ENCODE measurements around the gene WBP1.
"Not testable (repeated sequence)": the region's sequence is repeated elsewhere in the genome, so short reads cannot be mapped to it uniquely, and the experiment has no call there.

The WBP1 gene

DNA sequence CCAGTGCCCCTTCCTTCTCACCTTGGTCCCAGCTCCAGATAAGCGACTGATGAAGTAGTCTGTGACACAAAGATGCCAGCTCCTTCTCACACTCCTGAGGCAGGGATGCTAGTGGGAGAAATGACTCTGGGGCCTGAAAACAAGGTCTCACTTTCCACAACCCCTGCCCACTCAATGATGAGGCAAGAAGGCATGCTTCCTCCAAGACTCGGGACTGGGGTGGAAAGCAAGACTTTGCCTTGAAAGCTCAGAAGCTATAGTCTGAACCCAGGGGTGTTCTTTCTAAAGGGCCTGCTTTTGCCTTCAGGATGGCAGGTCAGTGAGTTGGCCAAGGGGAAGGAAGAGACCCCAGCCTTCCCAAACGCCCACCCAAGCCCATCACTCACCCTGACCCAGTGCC lies 23.2 kb downstream of the WBP1 start:
- TF ChIP-seq, protein P1, sequence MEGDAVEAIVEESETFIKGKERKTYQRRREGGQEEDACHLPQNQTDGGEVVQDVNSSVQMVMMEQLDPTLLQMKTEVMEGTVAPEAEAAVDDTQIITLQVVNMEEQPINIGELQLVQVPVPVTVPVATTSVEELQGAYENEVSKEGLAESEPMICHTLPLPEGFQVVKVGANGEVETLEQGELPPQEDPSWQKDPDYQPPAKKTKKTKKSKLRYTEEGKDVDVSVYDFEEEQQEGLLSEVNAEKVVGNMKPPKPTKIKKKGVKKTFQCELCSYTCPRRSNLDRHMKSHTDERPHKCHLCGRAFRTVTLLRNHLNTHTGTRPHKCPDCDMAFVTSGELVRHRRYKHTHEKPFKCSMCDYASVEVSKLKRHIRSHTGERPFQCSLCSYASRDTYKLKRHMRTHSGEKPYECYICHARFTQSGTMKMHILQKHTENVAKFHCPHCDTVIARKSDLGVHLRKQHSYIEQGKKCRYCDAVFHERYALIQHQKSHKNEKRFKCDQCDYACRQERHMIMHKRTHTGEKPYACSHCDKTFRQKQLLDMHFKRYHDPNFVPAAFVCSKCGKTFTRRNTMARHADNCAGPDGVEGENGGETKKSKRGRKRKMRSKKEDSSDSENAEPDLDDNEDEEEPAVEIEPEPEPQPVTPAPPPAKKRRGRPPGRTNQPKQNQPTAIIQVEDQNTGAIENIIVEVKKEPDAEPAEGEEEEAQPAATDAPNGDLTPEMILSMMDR (IDR thresholded peaks at IDR 0.05; ENCODE audit: insufficient read depth, low read depth, low read length, missing control alignments) = no peak
- peak overlapping the region; percentile 97 for H3K4me3 ChIP-seq (ENCODE audit: low read length)
- no peak for DNase-seq (ENCODE audit: low read depth)

DNA sequence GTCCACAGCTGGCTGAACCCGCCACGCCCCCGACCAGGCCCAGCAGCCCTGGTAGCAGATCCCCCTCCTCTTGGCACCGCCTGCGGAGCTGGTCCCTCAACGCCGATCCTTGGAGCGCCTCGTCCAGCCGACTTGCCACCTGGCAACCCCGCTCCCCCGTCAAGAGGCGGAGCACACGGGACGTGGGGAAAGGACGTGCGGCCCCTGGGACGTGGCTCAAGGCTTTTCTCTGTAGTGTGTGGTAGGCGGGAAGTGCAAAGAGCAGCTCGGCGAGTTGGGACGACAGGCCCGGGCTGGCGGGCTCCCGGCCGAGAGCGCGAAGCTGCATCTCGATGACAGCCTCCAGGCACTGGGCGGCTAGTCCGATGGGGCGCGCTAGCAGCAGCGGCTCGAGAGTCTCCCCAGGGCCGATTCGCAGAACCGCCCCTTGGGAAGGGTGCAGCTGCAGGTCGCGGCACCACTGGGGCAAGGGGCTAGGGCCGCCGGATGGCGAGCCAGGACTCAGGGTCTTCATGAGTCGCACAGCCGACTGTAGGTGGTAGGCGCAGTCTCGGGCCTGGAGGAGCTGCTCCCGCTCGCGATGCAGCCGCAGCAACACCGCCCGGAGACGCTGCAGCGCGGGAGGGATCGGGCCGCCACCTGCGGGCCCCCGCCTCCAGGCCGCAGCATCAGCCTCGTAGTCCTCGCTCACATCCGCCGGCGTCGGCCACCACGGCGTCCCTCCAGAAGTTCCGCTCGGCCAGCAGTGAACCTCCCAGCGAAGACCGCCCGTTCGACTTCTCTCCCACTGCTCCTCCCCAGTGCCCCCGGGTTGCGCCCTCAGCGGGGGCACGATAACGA lies 23.9 kb downstream of the WBP1 start:
- TF ChIP-seq, protein P1 (IDR thresholded peaks at IDR 0.05; ENCODE audit: insufficient read depth, low read depth, low read length, missing control alignments) = no peak
- peak; percentile 39 for DNase-seq (ENCODE audit: low read depth)
- H3K4me3 ChIP-seq (ENCODE audit: low read length) = peak overlapping the region; percentile 97

DNA sequence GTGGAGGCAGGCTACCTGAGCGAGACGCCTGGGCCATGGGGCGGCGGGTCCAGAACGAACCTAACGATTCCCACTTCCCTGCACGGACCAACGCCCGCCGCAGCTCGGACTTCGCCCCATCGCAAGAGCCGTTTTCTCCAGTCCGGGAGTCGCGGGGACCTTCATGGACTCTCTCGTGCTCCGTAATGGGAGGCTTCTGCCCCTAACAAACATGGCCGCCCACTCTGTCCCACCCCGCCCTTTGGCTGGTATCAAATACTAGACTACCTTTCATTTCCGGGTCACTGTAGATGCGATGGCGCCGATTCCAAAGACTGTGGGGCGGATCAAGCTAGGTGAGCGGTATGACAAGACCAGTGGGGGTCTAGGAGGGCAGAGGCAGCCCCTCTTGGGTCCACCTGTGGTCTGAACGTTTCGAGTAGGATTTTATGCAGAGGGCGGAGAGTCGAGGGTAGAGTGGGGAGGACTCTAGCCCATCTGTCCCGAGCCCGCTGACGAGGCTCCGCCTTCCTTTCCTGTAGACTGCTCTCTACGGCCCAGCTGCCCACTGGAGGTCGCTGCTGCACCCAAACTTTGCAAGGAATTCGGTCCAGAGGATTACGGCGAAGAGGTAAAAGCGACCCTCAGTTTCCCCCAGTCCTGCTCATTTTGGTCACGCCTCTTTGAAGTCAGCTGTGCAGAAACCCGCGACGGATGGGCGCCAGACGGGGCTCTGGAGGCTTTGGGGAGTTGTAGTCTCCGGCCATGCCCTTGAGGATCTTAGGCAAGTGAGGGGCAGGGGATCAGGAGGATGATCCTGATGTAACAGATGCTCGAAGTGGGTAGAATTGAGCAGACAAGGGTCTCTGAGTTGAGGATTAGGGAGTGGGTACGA lies 24.8 kb downstream of the WBP1 start, which contains the start of the genes CCDC142 and TTC31:
CCDC142 (minus strand) TSS at position 198 of the 874 bp plus-strand sequence; CDS start at position 37, 161 bp downstream.
TTC31 (plus strand) TSS at position 281 of the 874 bp plus-strand sequence; CDS start at position 296, 15 bp downstream.
- peak; percentile 96 for DNase-seq (ENCODE audit: low read depth)
- TF ChIP-seq, protein P1 (IDR thresholded peaks at IDR 0.05; ENCODE audit: insufficient read depth, low read depth, low read length, missing control alignments) = peak; percentile 92

GRCh38 chr2:74483675-74484164 lies 25.5 kb downstream of the WBP1 start:
- H3K4me3 ChIP-seq (ENCODE audit: low read length) = peak overlapping the region; percentile 97
- not testable (repeated sequence) for DNase-seq (ENCODE audit: low read depth)

More for the DNA sequence above, 24.8 kb downstream of the WBP1 start, which contains the start of the genes CCDC142 and TTC31:
- peak within 1 kb of the TSS; percentile 97 for H3K4me3 ChIP-seq (ENCODE audit: low read length)

GRCh38 chr2:74486141-74486540 lies 27.9 kb downstream of the WBP1 start:
- H3K4me3 ChIP-seq (ENCODE audit: low read length) = no peak overlapping the region
- TF ChIP-seq, protein P1 (IDR thresholded peaks at IDR 0.05; ENCODE audit: insufficient read depth, low read depth, low read length, missing control alignments) = no peak
- DNase-seq (ENCODE audit: low read depth) = no peak

DNA sequence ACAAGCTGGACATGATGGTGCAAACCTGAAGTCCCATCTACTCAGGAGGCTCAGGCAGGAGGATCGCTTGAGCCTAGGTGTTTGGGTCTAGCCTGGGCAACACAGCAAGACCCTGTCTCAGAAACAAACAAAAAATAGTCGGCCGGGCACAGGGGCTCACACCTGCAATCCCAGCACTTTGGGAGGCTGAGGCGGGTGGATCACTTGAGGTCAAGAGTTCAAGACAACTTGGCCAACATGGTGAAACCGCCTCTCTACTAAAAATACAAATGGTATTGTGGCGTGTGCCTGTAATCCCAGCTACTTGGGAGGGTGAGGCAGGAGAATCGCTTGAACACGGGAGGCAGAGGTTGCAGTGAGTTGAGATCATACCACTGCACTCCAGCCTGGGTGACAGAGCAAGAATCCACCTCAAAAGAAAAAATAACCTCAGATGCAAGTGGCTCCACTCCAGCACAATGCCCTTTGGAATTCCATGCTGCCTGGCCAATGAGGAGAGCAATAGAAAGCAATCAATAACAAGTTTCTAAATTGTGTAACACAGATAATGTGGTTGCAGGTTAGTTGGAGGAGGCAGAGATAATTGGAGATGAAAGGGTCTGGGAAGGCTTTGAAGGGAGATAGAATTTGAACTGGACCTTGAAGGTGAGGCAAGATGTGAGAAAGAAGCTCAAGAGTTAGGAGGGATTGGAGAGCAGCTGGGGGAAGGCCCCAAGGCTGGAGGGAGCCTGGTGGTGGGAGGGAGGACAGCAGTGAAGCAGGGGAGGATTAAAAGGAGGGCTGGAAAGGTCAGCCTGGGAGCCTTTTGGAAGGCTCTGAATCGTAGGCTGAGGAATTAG lies 30.6 kb downstream of the WBP1 start:
- H3K4me3 ChIP-seq (ENCODE audit: low read length) = no peak overlapping the region
- TF ChIP-seq, protein P1 (IDR thresholded peaks at IDR 0.05; ENCODE audit: insufficient read depth, low read depth, low read length, missing control alignments) = no peak
- DNase-seq (ENCODE audit: low read depth) = no peak

All from epithelial cell of esophagus (primary cell).